GM12878 (cell line): ENCODE results near the gene TMEM106A. TPM values are rescaled to one million over a fixed set of nuclear protein-coding genes. Genes with fewer than 3 reads are reported as not detected.

Experiments used
- CEBPB ChIP-seq, 2 experiments: fragments of 150-350 bp in 1 of 2; IDR thresholded peaks; 2 replicates each; pipeline ENCODE4 v1.6.1; 2012 to 2014; ENCODE audit warnings: low read depth in 2 of 2, low read length in 2 of 2, borderline replicate concordance in 1 of 2, inconsistent platforms in 1 of 2
- EP300 ChIP-seq, 2 experiments: fragments of 150-350 bp in 1 of 2; IDR thresholded peaks; 2 replicates each; pipeline ENCODE4 v1.6.1; 2011 to 2012; ENCODE audit warnings: low read depth in 2 of 2, low read length in 2 of 2, borderline replicate concordance in 1 of 2, improper control_type of control experiment in 1 of 2, inconsistent platforms in 1 of 2; ENCODE audit not compliant: control insufficient read depth in 1 of 2
- GABPA ChIP-seq: IDR thresholded peaks from 2 replicates; pipeline ENCODE4 v1.6.1; 2014; ENCODE audit warnings: antibody characterized with exemption, low read depth, mild to moderate bottlenecking, inconsistent platforms
- RBBP5 ChIP-seq: fragments of 200-600 bp; sonication (generic); conservative IDR thresholded peaks from 2 replicates; pipeline ENCODE4 v1.6.1; 2016
- REST ChIP-seq: IDR thresholded peaks from 2 replicates; pipeline ENCODE4 v1.6.1; 2012; ENCODE audit warnings: mild to moderate bottlenecking, low read depth, low read length
- SMAD1 ChIP-seq: fragments of 450-650 bp; IDR thresholded peaks from 2 replicates; pipeline ENCODE4 v1.6.1; 2018; ENCODE audit warnings: mild to moderate bottlenecking, low read depth; ENCODE audit not compliant: partially characterized antibody
- ZNF592 ChIP-seq: fragments of 450-650 bp; IDR thresholded peaks from 2 replicates; pipeline ENCODE4 v1.6.1; 2017; ENCODE audit warnings: mild to moderate bottlenecking, moderate library complexity
- polyA plus RNA-seq, 11 experiments: library from polyadenylated mRNA; depleted of rRNA in 4 of 11; unstranded in 6 of 11; stranded (reverse) in 5 of 11; fragments of >200 nt; fragmentation: Nextera tagmentation in 4 of 11; fragmentation: Illumina TruSeq in 1 of 11; extraction: Ambion mirVana in 4 of 11; extraction: Trizol in 1 of 11; gene quantifications; 1 replicate in 1 of 11; 2 replicates in 10 of 11; pipeline versions ENCODE4 v1.2.1 to v1.2.3, GENCODE V29; 2011 to 2016; ENCODE audit warnings: inconsistent platforms in 2 of 11, missing spikeins in 2 of 11, low read depth in 1 of 11
- total RNA-seq, 4 experiments: library from RNA; depleted of rRNA in 3 of 4; stranded (reverse); fragments of >200 nt in 3 of 4; fragmentation: Illumina TruSeq in 1 of 4; extraction: Trizol in 1 of 4; gene quantifications; 2 replicates each; pipeline versions ENCODE4 v1.2.1 to v1.2.3, GENCODE V29; 2013 to 2021

TMEM106A gene
- total and polyA plus RNA-seq, 10 of the 15 experiments (the other 5 are each of a cell fraction or from before 2014, with no cell fraction given): 2.3 to 18.7 (median 9.3) TPM

- TF ChIP-seq REST: no peak
- TF ChIP-seq EP300 (IDR thresholded peaks at IDR 0.05; ENCODE audit: borderline replicate concordance in 1 of 2, control insufficient read depth in 1 of 2, low read depth in 2 of 2, low read length in 2 of 2): no peak
- TF ChIP-seq GABPA: peak; percentile 67; the same call in 1 of the 2 replicates
- no peak for TF ChIP-seq CEBPB (IDR thresholded peaks at IDR 0.05; ENCODE audit: borderline replicate concordance in 1 of 2, low read depth in 2 of 2, low read length in 2 of 2)
- TF ChIP-seq ZNF592: no peak
- TF ChIP-seq RBBP5: no peak
- TF ChIP-seq SMAD1: no peak
Measured at GRCh38 chr17:43170766-43171585, 40.7 kb upstream of the TMEM106A start, which contains the start of gene NBR1 (continued).
